GM18498 (cell line): Measurements from ENCODE around the gene GLTP.

ENCODE experiments used
- ATAC-seq: cut with Tn5 transposase; IDR thresholded peaks from one replicate; pipeline ENCODE4 v1.9.1; 2021; ENCODE audit warnings: mild to moderate bottlenecking, moderate library complexity; ENCODE audit not compliant: unreplicated experiment

Gene GLTP

DNA sequence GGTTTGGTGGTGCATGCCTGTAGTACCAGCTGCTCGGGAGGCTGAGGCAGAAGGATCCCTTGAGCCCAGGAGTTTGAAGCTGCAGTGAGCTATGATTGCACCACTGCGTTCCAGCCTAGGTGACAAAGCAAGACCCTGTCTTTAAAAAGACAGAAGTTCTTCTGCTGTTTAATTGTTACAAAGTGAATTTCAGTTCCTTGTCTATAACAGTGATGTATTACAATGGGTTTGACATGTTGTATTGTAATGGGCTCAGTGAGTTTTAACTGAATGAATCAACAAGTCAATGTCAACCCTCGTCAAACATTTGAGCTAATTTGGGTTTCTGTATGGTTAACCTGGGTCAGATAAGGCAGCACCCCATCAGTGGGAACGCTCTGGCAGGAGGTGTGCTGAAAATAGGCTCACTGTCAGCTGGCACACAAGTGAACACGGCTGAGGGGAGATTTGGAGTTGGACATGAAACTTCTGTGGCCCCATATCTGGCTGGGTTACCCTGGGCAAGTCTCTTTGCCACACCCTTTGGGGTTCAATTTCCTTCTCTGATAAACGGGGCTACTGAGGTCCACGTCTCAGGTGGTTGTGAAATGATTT is 33.1 kb downstream of the GLTP start:
- ATAC-seq = no peak

DNA sequence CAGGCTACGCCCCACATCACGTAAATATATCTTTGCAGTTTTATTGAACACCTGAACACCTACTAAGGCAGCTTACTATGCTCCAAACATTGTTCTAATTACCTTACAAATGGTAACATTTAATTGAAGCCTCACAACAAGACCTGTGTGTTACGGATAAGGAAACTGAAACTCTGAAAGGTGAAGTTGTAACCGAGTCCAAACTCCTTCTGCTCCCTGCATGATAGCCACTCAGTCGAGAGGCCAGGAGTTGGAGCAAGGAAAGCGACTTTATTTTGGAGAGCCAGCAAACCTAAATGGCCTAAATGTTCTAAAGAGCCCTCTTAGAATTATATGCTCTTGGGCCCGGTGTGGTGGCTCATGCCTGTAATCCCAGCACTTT is 34.5 kb downstream of the GLTP start:
- ATAC-seq = no peak

DNA sequence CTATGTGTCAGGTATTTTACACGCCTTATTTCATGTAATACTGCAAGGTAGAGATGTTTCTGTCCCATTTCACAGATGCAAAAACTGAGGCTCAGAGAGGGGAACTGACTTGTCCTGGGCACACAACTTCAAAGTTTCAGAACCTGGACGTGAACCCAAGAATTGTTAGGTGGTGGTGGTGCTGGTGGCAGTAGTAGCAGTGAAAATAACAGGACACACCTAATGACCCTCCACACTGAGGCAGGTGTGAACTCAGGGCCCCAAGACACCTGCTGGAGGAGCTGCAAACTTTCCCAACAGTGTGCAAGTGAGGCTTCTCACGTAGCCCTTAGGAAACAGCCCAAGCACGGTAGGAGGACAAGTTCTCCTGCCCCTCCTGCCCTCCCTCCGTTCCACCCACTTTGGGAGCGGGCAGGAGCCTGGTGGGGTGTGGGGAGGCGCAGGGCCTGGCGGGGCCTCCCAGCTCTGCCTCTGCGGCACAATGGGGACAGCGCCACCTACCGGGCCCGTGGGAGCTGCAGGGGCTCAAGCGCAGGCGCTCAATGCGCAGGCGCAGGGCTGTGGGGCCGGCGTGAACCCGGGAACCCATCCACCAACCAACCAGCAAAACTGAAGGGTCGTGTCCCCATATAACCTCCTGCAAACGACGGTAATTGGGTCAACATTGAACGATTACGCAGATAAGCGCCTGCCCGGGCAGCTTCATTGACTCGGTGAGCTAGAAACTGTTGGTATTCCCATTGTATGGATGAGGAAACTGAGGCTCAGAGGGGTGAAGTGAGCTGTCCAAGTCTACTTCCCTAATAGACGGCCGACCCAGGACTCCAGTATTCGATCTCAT is 35.1 kb downstream of the GLTP start:
- peak; percentile 82 for ATAC-seq

DNA sequence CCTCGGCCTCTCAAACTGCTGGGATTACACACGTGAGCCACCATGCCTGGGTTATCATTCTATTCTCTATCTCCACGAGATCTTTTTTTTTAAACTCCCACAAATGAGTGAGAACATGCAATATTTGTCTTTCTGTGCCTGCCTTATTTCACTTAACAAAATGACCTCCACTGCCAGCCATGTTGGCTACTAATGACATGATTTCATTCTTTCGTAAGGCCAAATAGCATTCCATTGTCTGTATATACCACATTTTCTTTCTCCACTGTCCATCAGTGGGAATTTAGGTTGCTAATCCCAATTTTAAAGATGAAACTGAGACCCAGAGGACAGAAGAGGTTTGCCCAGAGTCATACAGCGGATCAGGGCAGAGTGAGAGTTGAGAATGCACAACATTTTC is 36.2 kb downstream of the GLTP start:
- ATAC-seq = no peak

DNA sequence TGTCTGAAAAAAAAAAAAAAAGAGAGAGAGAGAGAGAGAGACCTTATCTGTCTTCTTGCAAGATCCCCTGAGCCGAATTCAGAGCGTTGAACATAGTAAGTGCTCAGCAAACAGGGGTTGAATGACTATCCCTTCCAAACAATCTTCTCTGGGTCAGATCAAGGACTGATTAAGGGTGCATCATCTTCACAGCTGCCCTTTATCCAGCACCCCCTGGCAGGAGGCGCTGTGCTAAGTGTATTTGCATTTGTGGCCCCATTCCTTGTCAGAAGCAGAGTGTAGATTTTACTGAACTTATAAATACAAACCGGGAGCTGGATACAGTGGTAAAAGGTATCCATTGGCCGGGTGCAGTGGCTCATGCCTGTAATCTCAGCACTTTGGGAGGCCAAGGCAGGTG is 38.3 kb downstream of the GLTP start:
- no peak for ATAC-seq

DNA sequence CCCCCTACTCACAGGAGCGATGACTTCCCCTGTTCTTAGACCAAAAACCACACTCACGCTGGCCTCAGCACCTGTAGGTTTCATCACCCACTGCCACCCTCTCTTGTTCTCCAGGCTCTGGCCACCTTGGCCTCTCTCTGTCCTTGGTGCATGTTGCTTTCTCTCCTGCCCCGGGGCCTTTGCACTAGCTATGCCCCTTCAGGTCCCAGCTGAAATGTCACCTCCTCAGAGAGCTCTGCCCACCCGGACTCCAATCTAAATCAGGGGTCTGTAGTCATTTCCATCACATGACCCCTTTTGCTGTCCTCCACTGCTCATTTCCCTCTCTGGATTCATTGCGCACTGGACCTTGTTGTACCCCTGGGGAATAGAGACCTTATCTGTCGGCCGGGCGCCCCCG is 39.0 kb downstream of the GLTP start:
- no peak for ATAC-seq

DNA sequence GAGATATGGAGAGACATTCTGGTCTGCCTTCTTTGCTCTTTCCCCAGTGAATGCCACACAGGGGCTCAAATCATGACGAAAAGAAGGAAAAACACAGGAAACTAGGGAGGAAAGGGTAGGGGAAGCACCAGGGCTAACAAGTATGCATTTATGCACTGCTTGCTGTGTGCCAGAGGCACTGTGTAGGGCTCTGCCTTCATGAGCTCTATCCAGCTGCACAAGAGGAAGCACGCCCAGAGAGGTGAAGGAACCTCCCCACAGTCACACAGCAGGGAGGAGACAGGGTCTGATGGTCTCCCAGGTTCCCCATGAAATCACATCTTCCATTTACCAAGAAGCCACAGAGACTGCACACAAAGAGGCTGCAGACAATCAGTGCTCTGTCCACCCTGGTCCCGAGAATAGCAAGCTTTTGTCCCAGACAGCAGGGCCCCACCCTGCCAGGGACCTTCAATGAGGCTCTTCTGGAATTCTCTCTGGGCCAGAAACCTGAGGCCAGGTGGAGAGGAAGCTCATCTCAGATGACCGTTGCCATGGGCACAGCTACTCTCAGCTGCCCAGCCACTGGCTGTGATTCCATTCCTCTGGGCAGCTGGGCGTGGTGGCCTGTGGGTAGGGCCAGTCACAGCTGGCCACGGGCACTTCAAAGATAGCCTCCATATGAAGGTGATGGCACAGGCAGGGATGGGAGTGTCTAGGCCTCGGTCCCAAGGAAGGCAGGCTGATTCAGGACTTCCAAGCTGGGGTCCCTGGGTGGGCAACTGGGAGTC is 39.9 kb downstream of the GLTP start:
- no peak for ATAC-seq

DNA sequence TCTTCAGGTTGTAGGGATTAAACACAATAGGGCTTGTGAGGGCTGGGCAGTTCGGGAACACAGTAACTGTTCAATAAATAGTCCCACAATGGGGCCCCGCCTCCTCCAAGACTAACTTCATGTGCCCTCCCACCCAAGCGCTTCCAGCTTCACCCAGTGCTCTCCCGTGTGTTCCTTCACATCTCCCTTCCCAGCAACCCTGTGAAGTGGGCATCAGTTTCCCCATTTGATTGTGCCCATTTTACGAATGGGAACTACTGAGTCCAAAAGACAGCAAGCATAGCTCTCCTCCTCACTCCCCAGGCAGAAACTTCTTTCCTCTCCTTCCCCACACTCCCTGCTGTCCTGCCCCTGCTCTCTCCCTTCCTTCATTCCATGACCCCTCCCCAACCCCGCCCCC is 40.9 kb downstream of the GLTP start:
- ATAC-seq = no peak

DNA sequence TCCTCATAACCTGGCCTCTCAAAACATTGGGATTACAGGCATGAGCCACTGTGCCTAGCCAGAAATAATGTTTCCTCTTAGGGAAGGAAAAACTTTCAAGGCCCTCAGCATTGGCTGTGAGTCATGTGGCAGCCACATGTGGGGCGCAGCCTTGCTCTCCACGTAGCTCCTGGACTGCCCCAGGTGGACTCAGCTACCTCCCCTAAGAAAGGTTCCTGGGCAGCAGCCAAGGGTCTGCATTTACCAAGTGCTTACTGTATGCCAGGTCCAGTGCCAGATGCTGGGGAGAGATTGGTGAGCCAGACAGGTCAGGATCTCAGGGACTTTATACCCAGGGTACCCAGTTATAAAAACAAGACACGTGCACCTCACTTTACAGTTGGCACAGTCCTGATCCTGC is 43.4 kb downstream of the GLTP start:
- no peak for ATAC-seq

DNA sequence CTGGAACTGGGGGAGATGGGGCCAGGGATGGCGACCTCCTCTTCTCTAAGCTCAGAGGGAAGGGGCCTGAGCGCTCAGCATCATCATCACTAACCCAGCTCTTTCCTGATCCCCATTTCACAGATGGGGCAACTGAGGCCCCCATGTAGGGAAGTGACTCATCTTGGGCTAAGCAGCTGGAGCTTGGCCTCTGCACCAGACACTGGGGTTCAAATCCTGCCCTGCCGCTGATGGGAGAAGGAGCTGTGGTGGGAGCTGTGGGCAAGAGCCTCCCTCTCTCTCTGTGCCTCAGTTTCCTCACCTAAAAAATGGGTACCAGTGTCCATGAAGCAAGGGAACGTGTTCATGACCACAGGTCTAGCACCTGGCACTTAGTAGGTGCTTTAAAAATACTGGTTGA is 44.5 kb downstream of the GLTP start:
- no peak for ATAC-seq

DNA sequence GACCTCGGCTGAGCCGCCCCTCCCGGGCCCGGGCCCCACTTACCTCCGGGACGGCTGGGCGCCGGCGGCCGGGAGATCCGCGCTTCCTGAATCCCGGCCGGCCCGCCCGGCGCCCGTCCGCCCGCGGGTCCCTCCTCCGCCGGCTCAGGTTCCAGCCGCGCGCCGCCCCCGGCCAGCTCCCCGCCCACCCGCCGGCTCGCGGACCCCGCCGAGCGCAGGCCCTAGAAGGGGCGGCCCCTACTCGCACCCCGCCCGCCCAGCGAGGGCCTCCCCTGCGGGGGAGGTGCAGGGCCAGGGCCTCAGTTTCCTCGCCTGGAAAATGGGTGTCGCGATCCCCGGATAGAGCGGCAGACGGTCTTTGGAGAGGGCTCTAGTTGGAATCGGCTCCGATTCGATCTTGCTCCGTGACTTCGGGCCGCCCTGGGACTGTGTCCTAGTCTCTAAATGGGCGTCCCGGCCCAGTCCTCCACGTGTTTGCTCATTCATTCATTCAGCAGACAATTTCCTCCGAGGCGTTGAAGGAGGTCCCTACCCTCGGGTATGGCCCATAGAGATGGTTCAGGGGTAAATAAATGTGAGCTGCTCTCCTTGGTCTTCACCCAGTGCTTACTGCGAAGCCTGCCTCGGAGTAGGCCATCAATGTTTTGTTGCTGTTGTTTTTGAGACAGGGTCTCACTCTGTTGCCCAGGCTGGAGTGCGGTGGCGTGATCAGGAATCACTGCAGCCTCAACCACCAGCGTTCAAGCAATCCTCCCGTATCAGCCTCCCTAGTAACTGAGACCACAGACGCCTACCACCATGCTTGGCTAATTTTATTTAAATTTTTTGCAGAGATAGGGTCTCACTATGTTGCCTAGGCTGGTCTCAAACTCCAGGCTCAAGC is 46.8 kb downstream of the GLTP start, which contains the start of gene TRPV4:
TSS of gene TRPV4 (minus strand) at position 92 of the 883 bp plus-strand sequence. CDS start 18,602 bp downstream, outside the sequence.
- ATAC-seq = no peak

DNA sequence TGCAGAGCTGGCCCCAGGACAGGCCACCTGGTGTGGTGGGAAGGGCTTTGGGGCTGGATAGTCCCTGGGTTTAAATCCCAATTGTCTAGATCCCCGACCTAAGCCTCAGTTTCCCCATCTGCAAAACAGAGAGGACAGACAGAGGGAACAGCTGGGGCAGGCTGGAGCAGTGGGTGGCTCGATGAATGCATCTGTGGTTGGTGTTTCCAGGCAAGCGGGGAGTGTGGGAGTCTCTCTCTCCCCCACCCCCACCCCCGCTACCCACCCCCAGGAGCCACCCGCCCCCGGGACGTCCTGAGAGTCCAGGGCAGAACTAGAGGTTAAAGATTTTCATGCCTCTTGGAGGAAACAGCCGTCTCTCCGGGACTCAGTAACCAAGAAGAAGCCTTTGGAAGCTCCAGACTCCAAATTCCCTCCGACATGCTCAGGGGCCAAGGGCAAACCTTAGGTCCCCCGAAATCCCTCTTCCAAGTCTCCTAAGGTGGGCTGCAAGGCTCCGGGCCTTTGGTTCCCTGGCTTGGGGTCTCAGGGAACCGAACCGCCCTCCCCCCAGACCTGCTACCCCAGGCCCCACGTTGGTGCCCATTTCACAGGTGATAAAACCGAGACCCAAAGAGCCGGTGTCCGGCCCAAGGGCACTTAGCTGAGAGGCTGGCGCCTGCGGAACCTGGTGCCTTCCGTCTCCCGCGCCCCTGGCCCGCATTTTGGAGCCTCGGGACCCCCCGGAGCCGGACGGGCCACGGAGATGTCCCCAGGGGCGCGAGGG is 47.6 kb downstream of the GLTP start:
- no peak for ATAC-seq

DNA sequence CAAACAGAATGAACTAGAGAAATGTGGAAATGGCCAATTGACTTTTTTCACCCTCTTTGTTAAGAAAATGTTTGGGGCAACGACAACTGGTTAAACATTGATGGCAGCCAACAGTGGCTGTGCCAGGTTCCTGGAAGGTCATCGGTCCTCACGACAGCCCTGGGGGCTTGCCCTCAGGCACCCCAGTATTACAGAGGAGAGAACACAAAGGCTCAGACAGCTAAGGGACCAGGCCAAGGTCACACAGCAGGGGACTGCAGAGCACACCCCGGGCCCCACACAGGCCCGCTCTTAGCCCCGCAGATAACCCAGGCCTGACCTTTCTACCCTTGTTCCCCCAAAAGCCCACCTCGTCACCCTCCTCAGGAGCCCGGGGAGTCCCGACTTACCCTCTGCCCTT is 48.4 kb downstream of the GLTP start:
- ATAC-seq = no peak

DNA sequence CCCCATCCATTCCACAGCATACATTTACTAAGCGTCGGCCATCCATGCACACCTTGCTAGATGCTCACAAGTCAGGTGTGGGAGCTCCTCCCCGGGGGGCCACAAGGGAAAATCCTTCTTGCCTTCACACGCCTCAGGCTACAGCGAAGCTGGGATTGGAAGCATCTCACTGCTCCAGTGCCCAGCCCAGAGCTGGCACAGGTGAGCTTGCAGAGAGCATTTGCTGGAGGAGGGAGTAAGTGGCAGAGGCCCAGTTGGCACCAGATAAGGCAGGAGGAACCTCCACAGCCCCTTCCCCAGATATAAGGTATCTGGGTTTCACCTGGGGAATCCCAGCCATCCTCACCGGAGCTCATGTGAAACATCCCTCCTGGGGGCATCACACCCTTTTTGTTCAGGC is 49.0 kb downstream of the GLTP start:
- no peak for ATAC-seq

DNA sequence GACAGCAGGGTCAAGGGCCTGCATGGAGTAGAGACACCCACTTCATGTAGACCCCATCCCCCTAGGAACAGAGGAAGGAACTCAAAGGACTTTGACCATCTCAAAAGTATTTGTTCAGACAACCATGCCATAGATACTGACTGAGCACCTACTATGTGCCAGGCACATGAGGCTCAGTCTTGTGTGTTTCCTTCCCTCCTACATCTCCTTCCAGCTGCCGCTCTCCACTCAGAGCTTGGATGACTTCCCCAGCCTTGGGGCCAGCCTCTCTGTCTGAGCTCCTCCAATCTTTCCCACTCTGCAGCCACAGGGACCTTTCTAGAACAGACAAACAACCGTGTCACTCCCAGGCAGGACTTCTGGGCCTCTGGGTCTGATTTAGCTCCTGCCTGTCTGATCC is 49.6 kb downstream of the GLTP start:
- no peak for ATAC-seq

DNA sequence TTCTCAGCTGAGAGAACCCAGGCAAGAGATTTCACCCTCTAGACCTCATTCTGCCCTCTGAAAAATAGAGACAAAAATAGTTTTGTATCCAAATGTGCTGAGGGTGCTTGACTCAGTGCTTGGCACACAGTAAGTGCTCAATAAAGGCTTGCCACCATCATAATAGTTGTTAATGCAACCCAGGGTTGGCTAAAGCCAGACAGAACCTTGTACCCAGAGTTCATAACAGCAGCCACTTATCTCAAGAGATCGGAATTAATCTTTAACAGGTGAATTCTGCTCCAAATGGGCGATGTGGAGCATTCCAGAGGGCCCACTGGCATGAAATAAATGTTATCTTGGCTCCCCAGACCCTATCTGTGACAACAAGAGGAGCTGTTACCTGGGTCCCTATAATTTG is 50.1 kb downstream of the GLTP start:
- no peak for ATAC-seq

DNA sequence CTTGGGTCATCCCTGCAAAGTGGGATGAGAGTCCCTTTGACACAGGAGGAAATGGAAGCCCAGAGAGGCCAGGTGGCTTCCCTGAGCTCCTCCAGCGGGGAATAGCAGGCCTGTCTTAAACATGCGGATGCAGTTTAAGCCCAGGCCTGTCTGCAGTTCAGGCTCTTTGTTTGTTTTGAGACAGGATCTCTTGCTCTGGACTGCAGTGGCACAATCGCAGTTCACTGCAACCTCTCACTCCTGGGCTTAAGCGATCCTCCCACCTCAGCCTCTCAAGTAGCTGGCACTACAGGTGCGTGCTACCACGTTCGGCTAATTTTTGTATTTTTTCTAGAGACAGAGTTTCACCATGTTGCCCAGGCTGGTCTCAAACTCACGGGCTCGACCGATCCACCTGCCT is 50.7 kb downstream of the GLTP start:
- ATAC-seq = no peak

DNA sequence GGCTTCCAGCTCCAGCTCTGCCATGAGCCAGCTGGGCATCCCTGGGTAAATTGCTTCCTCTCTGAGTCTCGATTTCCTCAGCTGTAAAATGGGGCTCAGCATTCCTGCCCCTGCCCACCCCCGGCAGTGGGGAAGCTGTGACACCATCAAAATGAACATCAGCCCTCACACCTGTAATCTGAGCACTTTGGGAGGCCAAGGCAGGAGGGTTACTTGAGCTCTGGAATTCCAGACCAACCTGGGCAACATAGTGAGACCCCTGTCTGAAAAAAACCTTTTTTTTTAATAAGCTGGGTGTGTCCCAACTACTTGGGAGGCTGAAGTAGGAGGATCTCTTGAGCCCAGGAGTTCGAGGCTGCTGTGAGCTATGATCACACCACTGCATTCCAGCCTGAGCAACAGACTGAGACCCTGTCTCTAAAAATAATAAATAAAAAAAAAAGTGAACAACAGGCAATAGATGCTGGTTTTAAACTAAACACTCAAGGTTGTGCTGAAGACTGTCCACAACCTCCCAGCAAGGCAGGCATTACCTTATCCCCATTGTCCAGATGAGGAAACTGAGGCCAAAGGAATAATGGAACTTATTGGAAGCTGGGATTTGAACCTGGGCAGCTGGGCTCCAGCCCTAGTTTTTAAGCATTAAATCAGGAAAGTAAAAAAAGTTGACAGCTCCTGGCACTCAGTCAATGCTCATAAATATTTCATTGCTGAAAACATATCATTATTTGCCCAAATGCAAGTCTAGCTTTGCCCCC is 51.4 kb downstream of the GLTP start:
- no peak for ATAC-seq
